ENCODE results near the gene CRY1.
A peak's percentile ranks its signal among the peaks of the same experiment; 100 is the strongest.

Gene CRY1

DNA sequence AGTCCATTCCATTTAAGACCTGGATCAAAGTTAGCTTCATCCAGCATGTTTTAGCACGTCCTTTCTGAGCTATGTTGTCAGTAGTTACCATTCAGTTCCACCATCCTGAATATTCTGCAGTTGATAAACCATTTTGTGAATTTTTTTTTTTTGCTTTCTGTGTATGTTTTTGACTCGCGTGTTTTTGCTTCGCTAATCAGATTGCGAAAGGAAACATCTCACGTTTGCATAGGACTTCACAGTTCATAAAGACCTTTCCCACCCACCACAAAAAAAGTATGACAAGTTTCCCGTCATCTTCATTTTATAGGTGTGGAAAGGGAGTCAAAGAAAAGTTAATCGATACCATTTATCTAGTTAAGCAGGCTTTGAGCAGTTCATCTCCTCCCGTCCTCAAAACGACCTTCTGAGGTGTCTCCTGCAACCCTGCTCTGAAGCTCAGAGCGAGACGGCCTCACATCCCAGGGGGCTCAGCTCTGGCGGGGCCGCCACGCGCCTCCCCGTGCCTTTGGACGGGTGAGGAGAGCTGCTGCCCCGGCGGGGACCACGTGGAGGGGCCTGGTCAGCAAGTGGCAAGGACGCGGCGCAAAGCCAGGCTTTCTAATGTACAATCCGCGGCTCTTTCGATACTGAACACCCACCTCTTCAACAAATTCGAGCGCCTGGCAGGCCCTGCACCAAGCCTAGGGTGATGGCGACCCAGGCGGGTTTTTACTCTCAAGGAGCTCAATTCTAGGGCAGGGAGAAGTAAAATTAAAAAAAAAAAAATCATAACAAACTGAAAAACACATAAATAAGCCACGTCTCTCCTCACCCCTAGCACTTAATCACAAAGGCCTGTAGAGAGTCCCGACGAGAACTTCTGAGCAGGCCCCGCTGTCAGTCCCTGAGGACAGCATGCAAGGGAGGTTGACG is 138.6 kb downstream of the CRY1 start:
- Histone ChIP-seq H3K9me3 (replicated peaks; ENCODE audit: low read length) (no peaks in the 10 kb centered on the region), H3K4me3 (ENCODE audit: low read length) (peak overlapping the region; percentile 90), H3K4me1 (ENCODE audit: control insufficient read depth, insufficient read depth, low read length) (peaks cover 16% of the 10 kb centered on the region), H3K36me3 (ENCODE audit: insufficient read depth, low read length) (peaks cover 3% of the 10 kb centered on the region), H3K4me2 (ENCODE audit: low read length) (peak overlapping the region; percentile 98), H3K9ac (ENCODE audit: low read depth, low read length) (peak overlapping the region; percentile 100), H3K27me3 (ENCODE audit: control insufficient read depth, insufficient read depth, low read length) (no peaks in the 10 kb centered on the region)

GRCh38 chr12:106953352-106954250 is 139.7 kb downstream of the CRY1 start:
- Histone ChIP-seq H3K9ac (ENCODE audit: low read depth, low read length) (no peak overlapping the region), H3K9me3 (replicated peaks; ENCODE audit: low read length) (no peaks in the 10 kb centered on the region), H3K4me2 (ENCODE audit: low read length) (peak overlapping the region; percentile 98), H3K4me3 (ENCODE audit: low read length) (no peak overlapping the region), H3K36me3 (ENCODE audit: insufficient read depth, low read length) (no peaks in the 10 kb centered on the region), H3K4me1 (ENCODE audit: control insufficient read depth, insufficient read depth, low read length) (peaks cover 16% of the 10 kb centered on the region), H3K27me3 (ENCODE audit: control insufficient read depth, insufficient read depth, low read length) (no peaks in the 10 kb centered on the region)

GRCh38 chr12:106950591-106950990 is 142.8 kb downstream of the CRY1 start:
- Histone ChIP-seq H3K36me3 (ENCODE audit: insufficient read depth, low read length) (no peaks in the 10 kb centered on the region), H3K4me2 (ENCODE audit: low read length) (no peak overlapping the region), H3K4me3 (ENCODE audit: low read length) (no peak overlapping the region), H3K9ac (ENCODE audit: low read depth, low read length) (no peak overlapping the region), H3K4me1 (ENCODE audit: control insufficient read depth, insufficient read depth, low read length) (peaks cover 16% of the 10 kb centered on the region), H3K27me3 (ENCODE audit: control insufficient read depth, insufficient read depth, low read length) (no peaks in the 10 kb centered on the region), H3K9me3 (replicated peaks; ENCODE audit: low read length) (no peaks in the 10 kb centered on the region)

DNA sequence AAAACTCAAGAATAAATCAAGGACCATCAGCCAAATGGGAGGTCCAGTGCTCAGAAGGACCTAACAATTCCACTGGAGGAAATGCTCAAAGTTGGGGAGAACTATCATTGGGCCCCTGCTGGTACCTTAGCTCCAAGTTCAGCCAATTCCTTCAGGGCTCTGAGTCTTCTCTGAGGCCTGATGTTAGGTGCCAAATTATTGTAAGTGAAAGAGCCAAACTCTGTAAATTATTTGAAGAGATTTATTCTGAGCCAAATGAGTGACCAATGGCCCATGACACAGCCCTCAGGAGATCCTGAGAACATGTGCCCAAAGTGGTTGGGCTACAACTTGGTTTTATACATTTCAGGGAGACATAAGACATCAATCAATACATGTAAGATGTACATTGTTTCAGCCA is 145.9 kb downstream of the CRY1 start:
- Histone ChIP-seq H3K4me2 (ENCODE audit: low read length) (no peak overlapping the region), H3K4me1 (ENCODE audit: control insufficient read depth, insufficient read depth, low read length) (no peaks in the 10 kb centered on the region), H3K36me3 (ENCODE audit: insufficient read depth, low read length) (no peaks in the 10 kb centered on the region), H3K9ac (ENCODE audit: low read depth, low read length) (no peak overlapping the region), H3K27me3 (ENCODE audit: control insufficient read depth, insufficient read depth, low read length) (no peaks in the 10 kb centered on the region), H3K4me3 (ENCODE audit: low read length) (no peak overlapping the region), H3K9me3 (replicated peaks; ENCODE audit: low read length) (no peaks in the 10 kb centered on the region)

- Histone ChIP-seq H3K4me3 (ENCODE audit: low read length) (no peak overlapping the region), H3K27me3 (ENCODE audit: control insufficient read depth, insufficient read depth, low read length) (no peaks in the 10 kb centered on the region), H3K4me1 (ENCODE audit: control insufficient read depth, insufficient read depth, low read length) (no peaks in the 10 kb centered on the region), H3K36me3 (ENCODE audit: insufficient read depth, low read length) (no peaks in the 10 kb centered on the region), H3K9me3 (replicated peaks; ENCODE audit: low read length) (no peaks in the 10 kb centered on the region), H3K4me2 (ENCODE audit: low read length) (no peak overlapping the region), H3K9ac (ENCODE audit: low read depth, low read length) (no peak overlapping the region)
Measured at GRCh38 chr12:106945261-106945851, 148.0 kb downstream of the CRY1 start.

GRCh38 chr12:106942775-106943174 is 150.6 kb downstream of the CRY1 start:
- Histone ChIP-seq H3K27me3 (ENCODE audit: control insufficient read depth, insufficient read depth, low read length) (no peaks in the 10 kb centered on the region), H3K36me3 (ENCODE audit: insufficient read depth, low read length) (no peaks in the 10 kb centered on the region), H3K4me3 (ENCODE audit: low read length) (no peak overlapping the region), H3K4me2 (ENCODE audit: low read length) (no peak overlapping the region), H3K9ac (ENCODE audit: low read depth, low read length) (no peak overlapping the region), H3K4me1 (ENCODE audit: control insufficient read depth, insufficient read depth, low read length) (no peaks in the 10 kb centered on the region), H3K9me3 (replicated peaks; ENCODE audit: low read length) (no peaks in the 10 kb centered on the region)

- H3K9me3 ChIP-seq (replicated peaks; ENCODE audit: low read length) = no peaks in the 10 kb centered on the region
- H3K36me3 ChIP-seq (ENCODE audit: insufficient read depth, low read length) = no peaks in the 10 kb centered on the region
- no peak overlapping the region for H3K4me2 ChIP-seq (ENCODE audit: low read length)
- H3K27me3 ChIP-seq (ENCODE audit: control insufficient read depth, insufficient read depth, low read length) = no peaks in the 10 kb centered on the region
- H3K9ac ChIP-seq (ENCODE audit: low read depth, low read length) = no peak overlapping the region
- no peak overlapping the region for H3K4me3 ChIP-seq (ENCODE audit: low read length)
- H3K4me1 ChIP-seq (ENCODE audit: control insufficient read depth, insufficient read depth, low read length) = no peaks in the 10 kb centered on the region
Measured at GRCh38 chr12:106941481-106942156, 151.7 kb downstream of the CRY1 start.

Measured in skeletal muscle satellite cell (primary cell).